Skeletal muscle tissue (tissue), 4 donors: ENCODE measurements around the gene GLDN. TPM values are rescaled to one million over a fixed set of nuclear protein-coding genes. Genes with fewer than 3 reads are reported as not detected.

Source experiments
- H3K27ac ChIP-seq: one replicate; pipeline ENCODE4 v1.7.0; 2013; ENCODE audit warnings: mild to moderate bottlenecking, low read depth, low read length, inconsistent platforms
- H3K27me3 ChIP-seq, 3 donors: one replicate each; pipeline ENCODE4 v1.7.0; 2013; ENCODE audit warnings: low read length in 3 of 3; ENCODE audit not compliant: control insufficient read depth in 3 of 3, insufficient read depth in 3 of 3
- H3K36me3 ChIP-seq, 3 donors: one replicate each; pipeline ENCODE4 v1.7.0; 2013; ENCODE audit warnings: low read length in 3 of 3; ENCODE audit not compliant: control insufficient read depth in 3 of 3, insufficient read depth in 3 of 3
- H3K4me1 ChIP-seq, 3 donors: one replicate each; pipeline ENCODE4 v1.7.0; 2013; ENCODE audit warnings: low read length in 3 of 3, mild to moderate bottlenecking in 3 of 3; ENCODE audit not compliant: control insufficient read depth in 3 of 3, insufficient read depth in 3 of 3
- H3K4me3 ChIP-seq, 3 donors: one replicate each; pipeline ENCODE4 v1.7.0; 2013; ENCODE audit warnings: low read length in 3 of 3
- H3K9ac ChIP-seq, 3 donors: one replicate each; pipeline ENCODE4 v1.7.0; 2013; ENCODE audit warnings: low read length in 3 of 3, mild to moderate bottlenecking in 3 of 3, moderate library complexity in 2 of 3, low read depth in 1 of 3
- H3K9me3 ChIP-seq, 3 donors: one replicate each; pipeline ENCODE4 v1.7.0; 2013; ENCODE audit warnings: low read length in 3 of 3; ENCODE audit not compliant: control insufficient read depth in 3 of 3
- total RNA-seq: library from RNA; depleted of rRNA; stranded (reverse); fragments of >200 nt; gene quantifications from one replicate; pipeline ENCODE4 v1.2.3, GENCODE V29; 2014
- donor health status: Osteomylitis.

Gene GLDN
- total RNA-seq, 1 donor from 2014 or later, result 3.7 TPM

DNA sequence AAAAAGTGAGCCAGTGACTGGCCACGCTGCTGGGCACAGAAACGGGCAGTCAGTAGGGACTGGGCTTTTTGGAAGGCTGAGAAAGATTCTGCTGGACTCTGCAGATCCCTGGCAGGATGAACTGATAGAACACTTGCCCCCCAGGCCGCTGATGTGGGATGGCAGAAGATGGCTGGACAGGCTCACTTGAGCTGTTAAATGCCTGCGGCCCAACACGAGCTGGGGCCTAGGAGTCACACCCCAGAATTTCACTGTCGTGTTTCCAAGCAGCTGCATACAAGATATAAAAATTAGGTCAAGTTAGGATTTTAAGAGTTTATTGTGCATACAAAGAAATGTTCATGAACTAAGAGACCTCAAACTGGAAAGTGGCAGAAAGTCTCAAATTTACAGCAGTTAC is 26.9 kb downstream of the GLDN start:
- H3K27ac ChIP-seq, result no peak overlapping the region
- no peak overlapping the region for H3K9ac ChIP-seq
- no peaks in the 10 kb centered on the region for H3K9me3 ChIP-seq
- H3K4me3 ChIP-seq, result no peak overlapping the region
- H3K27me3 ChIP-seq, result no peaks in the 10 kb centered on the region
- H3K4me1 ChIP-seq, result peaks cover 0 to 2% (median 0%) of the 10 kb centered on the region in 3 donors
- no peaks in the 10 kb centered on the region for H3K36me3 ChIP-seq

DNA sequence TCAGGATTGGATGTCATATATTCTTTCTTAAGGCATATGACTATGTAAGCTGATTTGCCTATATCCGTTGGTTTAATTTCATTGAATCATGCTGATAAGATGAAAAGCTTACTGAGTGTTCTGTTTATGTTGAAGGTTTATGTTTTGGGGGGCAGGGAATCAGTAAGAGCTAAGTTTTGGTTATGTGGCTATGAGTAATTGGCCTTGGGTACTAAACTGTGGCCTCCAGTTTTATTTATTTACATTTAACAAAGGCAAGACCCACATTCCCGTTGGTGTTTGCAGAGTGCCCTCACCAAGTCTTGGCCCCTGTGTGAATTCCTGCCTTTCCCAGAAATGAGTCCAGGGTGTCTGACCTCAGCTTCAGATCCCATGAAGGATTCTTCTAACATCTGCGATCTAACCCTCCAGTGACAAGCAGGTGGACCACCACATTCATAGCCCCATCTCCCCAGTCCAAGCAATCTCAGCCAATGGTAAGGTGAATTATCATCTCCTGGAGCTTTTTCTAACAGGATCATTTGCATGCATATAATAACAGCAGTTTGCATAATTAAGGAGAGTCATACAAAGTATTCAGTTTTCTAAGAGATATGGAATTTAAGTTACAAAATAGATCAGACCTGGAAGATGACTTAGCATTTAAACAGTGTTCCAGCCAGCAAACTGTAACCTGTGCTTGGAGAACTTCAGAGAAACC is 27.4 kb downstream of the GLDN start:
- H3K36me3 ChIP-seq, result no peaks in the 10 kb centered on the region
- H3K9ac ChIP-seq, result no peak overlapping the region
- H3K27ac ChIP-seq, result no peak overlapping the region
- H3K4me3 ChIP-seq, result no peak overlapping the region
- H3K27me3 ChIP-seq, result no peaks in the 10 kb centered on the region
- no peaks in the 10 kb centered on the region for H3K9me3 ChIP-seq
- peaks cover 0 to 2% (median 0%) of the 10 kb centered on the region in 3 donors for H3K4me1 ChIP-seq

DNA sequence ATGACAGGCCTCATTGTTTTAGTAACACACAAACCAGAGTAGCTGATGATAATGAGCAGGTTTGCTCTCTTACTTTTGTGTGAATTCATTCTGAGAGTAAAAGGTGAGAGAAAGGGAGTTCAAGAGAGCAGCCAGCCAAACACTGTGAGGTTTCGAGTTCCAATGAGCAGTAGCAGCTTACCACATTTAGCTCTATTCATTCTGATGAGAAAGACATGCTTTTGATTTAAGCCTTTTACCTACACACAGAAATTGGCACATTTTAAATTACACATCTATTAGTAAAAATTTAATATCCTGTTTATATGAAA is 28.0 kb downstream of the GLDN start:
- H3K4me3 ChIP-seq, result no peak overlapping the region
- H3K36me3 ChIP-seq, result no peaks in the 10 kb centered on the region
- H3K9me3 ChIP-seq, result no peaks in the 10 kb centered on the region
- H3K27me3 ChIP-seq, result no peaks in the 10 kb centered on the region
- H3K27ac ChIP-seq, result no peak overlapping the region
- peaks cover 0 to 2% (median 0%) of the 10 kb centered on the region in 3 donors for H3K4me1 ChIP-seq
- H3K9ac ChIP-seq, result no peak overlapping the region

DNA sequence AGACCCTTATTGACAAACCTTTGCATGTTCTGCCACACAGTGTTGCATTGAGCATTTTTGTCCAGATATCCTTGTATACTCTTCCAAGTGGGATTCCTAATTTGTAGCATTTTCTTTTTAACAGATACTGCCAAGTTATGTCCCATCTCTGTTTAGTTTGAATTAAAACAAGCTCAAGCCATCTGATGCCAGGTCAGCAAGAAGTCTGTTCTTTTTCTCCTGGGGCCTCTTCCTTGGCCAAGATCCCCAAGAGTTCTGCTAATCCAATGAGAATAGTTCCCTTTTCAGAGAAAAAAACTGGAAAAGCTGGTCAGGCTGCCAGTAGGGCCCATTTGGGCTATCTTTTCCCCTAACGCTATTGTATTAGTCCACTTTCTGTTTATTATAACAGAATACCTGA is 29.8 kb downstream of the GLDN start:
- Histone ChIP-seq H3K4me1 (peaks cover 0 to 2% (median 0%) of the 10 kb centered on the region in 3 donors), H3K9me3 (no peaks in the 10 kb centered on the region), H3K4me3 (no peak overlapping the region), H3K9ac (no peak overlapping the region), H3K36me3 (no peaks in the 10 kb centered on the region), H3K27ac (no peak overlapping the region), H3K27me3 (no peaks in the 10 kb centered on the region)

DNA sequence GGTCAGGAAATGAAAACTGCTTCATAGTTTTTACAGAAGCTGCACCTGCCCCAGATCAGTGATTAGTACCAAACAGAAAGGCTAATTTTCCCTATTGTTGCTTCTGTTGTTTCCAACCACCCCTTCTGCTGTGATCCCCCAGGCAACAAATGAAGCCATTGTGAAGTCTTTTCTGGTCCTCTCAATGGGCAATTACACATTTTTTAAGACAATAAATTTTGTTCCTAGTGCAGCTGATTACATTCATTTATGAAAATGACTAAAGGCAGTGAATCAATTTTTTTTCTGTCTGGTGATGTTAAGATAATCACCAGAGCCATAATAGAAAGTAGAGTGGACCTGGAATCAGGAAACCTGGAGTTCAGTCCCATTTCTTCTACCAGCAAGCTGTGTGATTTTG is 32.7 kb downstream of the GLDN start:
- H3K27me3 ChIP-seq, result no peaks in the 10 kb centered on the region
- no peak overlapping the region for H3K9ac ChIP-seq
- H3K36me3 ChIP-seq, result no peaks in the 10 kb centered on the region
- no peak overlapping the region for H3K4me3 ChIP-seq
- no peaks in the 10 kb centered on the region for H3K9me3 ChIP-seq
- H3K27ac ChIP-seq, result no peak overlapping the region
- no peaks in the 10 kb centered on the region for H3K4me1 ChIP-seq

DNA sequence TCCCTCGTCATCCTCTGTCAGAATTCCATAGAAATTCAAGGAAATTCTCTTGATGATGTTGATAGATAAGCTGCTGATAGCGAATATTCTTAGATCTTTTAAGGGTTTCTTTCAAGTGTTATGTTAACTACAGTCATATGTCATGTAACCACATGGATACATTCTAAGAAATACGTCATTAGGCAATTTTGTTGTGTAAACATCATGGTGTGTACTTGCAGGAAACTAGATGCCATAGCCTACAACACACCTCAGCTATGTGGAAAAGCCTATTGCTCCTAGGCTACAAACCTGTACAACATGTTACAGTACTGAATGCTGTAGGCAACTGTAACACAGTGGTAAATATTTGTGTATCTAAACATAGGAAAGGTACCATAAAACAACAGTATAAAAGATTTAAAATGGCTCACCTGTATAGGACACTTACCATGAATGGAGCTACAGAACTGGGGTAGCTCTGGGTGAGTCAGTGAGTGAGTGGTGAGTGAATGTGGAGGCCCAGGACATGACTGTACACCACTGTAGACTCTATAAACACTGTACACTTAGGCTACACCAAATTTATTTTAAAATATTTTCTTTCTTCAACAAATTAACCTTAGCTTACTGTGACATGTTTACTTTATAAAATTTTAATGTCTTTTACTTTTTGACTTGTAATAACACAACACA is 34.6 kb downstream of the GLDN start:
- no peak overlapping the region for H3K9ac ChIP-seq
- H3K27ac ChIP-seq, result no peak overlapping the region

DNA sequence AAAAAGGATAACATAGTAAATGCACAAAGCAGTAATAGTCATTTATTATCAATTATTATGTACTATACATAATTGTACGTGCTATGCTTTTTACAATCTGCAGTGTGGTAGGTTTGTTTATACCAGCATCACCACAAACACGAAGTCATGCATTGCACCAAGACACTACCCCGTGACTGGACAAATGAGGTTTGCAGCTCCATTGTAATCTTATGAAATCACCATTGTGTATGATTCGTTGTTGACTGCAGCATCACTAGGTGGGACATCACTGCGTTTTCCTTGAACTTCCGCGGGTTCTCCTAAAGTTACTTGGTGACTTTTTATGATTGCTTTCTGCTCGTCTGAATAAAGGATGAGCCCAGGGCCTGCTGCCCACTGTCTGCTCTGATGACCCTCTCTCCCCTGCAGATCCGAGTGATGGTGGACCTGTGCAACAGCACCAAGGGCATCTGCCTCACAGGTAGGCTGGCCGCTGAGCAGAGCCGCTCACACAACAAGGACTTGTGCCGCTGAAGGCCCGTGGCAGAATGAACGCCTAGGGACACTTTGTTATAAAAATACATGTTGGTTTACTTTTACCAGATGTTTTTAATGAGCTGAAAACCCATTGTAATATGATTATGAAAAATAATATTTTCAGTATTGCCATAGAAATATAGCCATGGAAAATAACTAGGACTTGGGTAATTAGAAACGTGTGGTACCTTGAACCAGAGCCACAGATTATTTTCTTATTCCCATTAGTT is 35.8 kb downstream of the GLDN start:
- Histone ChIP-seq H3K4me3 (no peak overlapping the region), H3K27me3 (no peaks in the 10 kb centered on the region), H3K9me3 (no peaks in the 10 kb centered on the region), H3K4me1 (peaks cover 0 to 5% (median 3%) of the 10 kb centered on the region in 3 donors), H3K9ac (no peak overlapping the region), H3K36me3 (no peaks in the 10 kb centered on the region), H3K27ac (no peak overlapping the region)

More for the DNA sequence above, 34.6 kb downstream of the GLDN start:
- no peak overlapping the region for H3K4me3 ChIP-seq
- no peaks in the 10 kb centered on the region for H3K27me3 ChIP-seq
- no peaks in the 10 kb centered on the region for H3K9me3 ChIP-seq
- H3K4me1 ChIP-seq, result peaks cover 0 to 4% (median 2%) of the 10 kb centered on the region in 3 donors
- no peaks in the 10 kb centered on the region for H3K36me3 ChIP-seq

DNA sequence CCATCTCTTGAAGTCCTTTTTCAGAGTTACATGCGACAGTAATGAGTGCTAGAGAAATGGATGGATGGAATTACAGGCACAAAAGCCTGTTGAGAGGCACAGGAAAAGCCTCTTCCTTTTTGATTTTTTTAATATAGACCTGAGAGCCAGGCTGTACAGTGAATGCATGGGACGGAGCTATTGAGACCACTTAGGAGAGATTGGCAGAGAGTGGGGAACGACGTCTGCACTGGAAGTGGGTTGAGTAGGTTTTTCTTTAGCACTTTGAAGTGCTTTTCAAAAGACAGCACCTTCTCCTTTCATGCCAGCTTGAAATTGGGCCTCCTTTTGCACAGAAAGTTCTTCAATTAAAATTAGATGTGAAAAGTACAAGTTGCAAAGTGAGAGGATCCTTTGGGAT is 37.0 kb downstream of the GLDN start:
- Histone ChIP-seq H3K9me3 (no peaks in the 10 kb centered on the region), H3K4me1 (peaks cover 0 to 5% (median 3%) of the 10 kb centered on the region in 3 donors), H3K36me3 (no peaks in the 10 kb centered on the region), H3K27ac (no peak overlapping the region), H3K27me3 (no peaks in the 10 kb centered on the region), H3K4me3 (no peak overlapping the region), H3K9ac (no peak overlapping the region)

DNA sequence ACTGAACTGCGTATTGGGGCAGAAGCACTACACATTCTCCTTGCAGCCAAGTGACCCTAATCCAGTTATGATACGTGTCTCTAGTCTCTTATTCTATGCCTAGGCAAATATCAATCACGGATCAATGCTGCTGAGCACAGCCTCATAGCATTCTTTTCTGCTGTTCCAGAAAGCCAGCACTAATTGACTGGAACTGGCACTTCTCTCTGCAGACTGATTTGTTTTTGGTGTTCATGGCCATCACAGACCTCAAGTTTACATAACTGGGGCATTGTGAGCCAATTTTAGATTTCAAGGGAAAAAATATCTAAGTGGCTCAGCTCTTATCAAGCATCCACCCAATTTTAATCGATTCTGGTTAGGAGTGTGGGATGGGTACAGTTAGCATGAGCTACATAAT is 37.9 kb downstream of the GLDN start:
- Histone ChIP-seq H3K36me3 (no peaks in the 10 kb centered on the region), H3K9me3 (no peaks in the 10 kb centered on the region), H3K27me3 (no peaks in the 10 kb centered on the region), H3K9ac (peak overlapping the region in 1 of 3 donors; percentile 2), H3K4me1 (peaks cover 0 to 5% (median 3%) of the 10 kb centered on the region in 3 donors), H3K4me3 (no peak overlapping the region), H3K27ac (no peak overlapping the region)
